CD4-positive, alpha-beta T cell treated with Interleukin-17A for 1 hour (primary cell): ENCODE data around the gene DYNC2H1.
A peak's percentile ranks its signal among the peaks of the same experiment; 100 is the strongest.

ENCODE experiments used
- DNase-seq: peaks from one replicate; pipeline ENCODE4 v3.0.0-alpha.2; 2020

The DYNC2H1 gene, protein sequence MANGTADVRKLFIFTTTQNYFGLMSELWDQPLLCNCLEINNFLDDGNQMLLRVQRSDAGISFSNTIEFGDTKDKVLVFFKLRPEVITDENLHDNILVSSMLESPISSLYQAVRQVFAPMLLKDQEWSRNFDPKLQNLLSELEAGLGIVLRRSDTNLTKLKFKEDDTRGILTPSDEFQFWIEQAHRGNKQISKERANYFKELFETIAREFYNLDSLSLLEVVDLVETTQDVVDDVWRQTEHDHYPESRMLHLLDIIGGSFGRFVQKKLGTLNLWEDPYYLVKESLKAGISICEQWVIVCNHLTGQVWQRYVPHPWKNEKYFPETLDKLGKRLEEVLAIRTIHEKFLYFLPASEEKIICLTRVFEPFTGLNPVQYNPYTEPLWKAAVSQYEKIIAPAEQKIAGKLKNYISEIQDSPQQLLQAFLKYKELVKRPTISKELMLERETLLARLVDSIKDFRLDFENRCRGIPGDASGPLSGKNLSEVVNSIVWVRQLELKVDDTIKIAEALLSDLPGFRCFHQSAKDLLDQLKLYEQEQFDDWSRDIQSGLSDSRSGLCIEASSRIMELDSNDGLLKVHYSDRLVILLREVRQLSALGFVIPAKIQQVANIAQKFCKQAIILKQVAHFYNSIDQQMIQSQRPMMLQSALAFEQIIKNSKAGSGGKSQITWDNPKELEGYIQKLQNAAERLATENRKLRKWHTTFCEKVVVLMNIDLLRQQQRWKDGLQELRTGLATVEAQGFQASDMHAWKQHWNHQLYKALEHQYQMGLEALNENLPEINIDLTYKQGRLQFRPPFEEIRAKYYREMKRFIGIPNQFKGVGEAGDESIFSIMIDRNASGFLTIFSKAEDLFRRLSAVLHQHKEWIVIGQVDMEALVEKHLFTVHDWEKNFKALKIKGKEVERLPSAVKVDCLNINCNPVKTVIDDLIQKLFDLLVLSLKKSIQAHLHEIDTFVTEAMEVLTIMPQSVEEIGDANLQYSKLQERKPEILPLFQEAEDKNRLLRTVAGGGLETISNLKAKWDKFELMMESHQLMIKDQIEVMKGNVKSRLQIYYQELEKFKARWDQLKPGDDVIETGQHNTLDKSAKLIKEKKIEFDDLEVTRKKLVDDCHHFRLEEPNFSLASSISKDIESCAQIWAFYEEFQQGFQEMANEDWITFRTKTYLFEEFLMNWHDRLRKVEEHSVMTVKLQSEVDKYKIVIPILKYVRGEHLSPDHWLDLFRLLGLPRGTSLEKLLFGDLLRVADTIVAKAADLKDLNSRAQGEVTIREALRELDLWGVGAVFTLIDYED (N-terminal part only)

DNA sequence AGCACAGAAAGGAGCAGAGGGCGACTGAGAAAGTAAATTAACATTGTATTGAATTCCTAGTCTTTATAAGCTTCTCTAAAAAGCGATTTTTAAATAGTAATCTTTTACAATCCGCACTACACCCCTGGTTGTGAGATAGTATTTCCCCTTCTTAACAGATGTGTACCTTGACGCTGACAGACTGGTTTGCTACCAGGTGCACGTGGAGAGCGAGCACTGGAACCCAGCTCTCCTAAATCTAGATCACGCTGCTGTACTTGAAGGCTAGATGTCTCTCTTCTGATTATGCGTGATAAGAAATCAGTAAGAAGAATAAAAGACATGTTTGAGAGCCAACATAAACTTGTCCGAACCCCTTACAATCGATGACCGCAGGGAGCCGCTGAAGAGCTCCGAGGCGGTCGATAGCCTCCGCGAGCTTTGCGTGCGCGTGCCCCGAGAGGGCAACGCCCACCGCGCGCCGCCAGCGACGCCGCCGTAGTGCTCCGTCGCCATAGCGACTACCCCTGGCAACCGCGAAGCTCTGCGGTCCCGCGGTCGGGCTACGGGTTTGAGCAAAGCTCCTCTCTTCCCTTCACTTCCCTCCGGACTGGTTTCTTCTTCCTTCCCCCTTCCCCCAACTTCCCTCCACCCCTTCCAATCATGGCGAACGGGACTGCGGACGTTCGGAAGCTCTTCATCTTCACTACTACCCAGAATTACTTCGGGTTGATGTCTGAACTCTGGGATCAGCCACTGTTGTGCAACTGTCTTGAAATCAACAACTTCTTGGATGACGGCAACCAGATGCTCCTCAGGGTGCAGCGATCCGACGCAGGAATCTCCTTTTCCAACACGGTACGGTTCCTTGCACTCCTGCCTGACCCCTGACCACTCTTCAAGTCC lies at the start of gene DYNC2H1:
Gene DYNC2H1 (plus strand): TSS at position 494 of the 885 bp plus-strand sequence. CDS start 149 bp downstream, at position 643.
- peak; percentile 88 for DNase-seq

DNA sequence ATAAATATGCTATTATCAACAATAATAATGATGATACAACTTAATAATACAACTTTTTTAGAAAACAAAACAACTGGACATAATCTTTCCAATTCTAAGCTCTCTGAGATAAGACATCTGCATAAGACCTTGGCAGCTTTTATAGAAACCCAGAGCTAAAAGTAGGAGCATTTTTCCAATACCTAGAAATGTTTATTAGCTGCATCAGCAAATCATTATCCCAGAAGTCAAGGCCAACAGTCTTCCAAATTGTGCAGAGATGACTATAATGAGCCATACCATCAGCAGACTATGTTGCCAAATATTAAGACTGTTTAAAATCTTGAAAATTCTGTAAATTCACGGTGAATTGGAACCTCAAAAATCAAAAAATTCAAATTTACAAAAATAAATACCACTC lies 47.6 kb upstream of the DYNC2H1 start:
- DNase-seq = no peak

DNA sequence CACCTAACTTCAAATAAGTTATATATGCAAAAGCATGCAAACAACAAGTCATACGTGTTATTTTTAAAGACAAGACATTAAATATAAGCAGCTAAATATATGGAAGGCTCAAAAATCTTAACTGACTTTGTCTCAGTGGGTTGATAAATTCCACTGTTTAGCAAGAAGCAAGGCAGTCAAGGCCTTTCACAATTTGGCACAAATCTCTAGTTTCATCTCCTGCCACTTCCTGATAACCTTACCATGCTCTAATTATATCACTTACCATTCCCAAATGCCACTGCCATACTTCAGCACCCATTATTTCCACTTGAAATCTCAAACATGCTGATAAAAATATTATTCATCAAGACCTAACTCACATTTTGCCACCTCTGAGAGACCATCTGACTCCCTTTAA lies 42.1 kb upstream of the DYNC2H1 start:
- no peak for DNase-seq

DNA sequence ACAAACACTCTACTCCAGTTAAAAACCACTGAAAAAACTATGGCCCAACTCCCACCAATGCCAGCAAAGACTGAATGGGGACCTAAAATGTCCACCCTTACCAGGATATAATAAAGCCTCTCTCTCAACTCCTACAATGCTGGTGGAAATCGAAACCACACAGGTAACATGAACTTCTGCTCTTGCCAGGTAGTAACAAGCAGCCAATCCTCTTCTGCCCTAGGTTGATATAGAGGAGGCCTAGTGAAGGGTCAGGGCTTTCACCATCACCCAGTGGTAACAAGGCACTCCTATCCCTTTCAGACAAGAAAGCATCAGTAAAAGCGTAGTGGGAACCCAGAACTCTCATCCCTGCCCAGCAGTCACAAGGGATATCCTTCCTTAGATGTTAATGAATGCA lies 39.9 kb upstream of the DYNC2H1 start:
- DNase-seq = peak; percentile 20

DNA sequence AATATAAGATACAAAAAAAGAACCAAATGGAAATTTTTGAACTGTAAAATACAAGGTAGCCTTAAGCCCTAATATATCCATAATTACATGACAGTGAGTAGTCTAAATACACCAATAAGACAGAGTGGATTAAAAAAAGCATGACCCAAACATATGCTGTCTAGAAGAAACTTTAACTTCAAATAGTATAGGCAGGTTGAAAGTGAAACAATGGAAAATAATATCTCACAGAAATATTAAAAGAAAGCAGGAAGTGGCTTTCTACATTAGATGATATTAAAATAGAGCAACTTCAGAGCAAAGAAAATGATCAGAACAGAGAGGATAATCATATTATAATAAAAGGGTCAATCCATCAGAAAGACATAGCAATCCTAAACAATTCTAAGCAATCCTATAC lies 39.1 kb upstream of the DYNC2H1 start:
- peak; percentile 35 for DNase-seq

DNA sequence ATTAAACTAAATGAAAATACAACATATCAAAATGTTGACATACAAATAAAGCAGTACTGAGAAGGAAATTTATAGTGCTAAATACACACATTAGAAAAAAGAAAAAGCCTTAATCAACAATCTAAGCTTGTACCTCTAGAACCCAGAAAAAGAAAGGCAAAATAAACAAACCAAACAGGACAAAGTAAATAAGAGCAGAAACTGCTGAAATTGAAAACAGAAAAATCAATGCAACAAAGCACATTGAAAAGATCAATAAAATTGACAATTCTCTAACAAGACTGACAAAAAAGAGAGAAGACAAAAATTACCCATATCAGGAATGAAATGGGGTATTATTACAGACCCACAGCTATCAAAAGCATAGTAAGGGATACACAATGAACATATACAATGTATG lies 38.2 kb upstream of the DYNC2H1 start:
- DNase-seq = no peak

DNA sequence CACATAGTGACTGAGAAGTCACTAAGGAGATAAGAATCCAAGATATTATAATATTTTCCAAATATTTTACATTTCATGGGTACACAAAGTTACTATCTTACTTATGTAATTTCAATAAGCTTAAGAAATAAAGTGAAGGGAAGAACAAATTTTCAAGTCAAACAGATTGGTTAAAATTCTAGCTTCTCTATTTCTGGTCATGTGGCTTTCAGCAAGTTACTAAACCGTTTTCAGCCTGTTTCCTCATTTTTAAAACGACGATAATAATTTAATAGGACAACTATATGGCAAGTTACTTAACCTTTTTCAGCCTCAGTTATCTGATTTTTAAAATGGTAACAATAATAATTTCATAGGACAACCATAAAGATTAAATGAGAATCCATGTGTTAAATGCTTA lies 32.9 kb upstream of the DYNC2H1 start:
- DNase-seq = no peak

DNA sequence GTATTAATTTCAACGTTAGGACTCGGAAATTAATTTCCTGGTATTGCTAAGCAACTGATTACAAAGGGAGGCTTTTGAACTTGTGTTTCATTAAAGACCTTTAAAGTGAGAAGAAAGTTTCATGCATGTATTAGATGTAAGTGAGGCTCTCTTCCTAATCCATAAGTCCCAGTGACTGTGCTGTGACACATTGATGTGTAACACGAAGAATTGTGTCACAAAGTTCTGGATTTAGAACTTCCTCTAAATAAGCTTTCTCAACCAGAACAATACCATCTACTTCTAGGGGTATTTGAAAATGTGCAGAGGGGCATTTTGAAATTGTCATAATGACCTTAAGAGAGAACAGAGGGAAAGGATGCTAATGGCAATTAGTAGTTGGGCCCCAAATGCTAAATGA lies 31.7 kb upstream of the DYNC2H1 start:
- no peak for DNase-seq

DNA sequence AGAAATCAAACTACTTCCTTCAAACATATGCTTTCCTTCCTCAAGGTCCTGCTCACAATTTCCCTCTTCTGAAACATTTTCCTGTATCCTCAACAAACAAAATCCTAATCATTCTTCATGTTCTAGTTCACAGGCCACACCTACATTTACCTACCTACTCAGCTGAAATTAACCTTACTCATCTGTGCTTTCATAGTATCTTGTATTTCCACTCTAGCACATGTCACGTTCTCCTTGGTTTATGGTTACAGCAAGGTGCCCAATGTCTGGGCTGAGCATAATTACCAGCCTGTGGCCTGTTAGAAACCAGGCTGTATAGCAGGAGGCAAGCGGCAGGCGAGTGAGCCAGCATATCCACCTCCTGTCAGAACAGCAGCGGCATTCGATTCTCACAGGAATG lies 30.5 kb upstream of the DYNC2H1 start:
- DNase-seq = no peak

DNA sequence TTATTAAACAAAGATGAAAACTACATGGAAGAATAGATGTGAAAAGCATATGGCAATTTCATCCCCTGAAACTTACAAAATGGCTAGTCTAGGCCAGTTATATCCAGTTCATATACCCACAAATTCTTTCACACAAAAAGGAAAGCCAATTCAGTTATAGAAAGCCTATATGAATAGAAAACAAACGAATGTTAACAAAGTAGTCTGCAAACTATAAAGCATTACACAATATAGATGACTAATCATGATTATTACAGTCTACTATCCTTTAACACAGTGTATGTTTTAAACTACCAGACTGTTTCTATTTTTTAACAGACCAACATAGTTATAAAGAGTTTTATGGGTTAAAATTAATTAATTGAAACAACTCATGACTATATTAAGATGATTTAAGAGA lies 29.4 kb upstream of the DYNC2H1 start:
- no peak for DNase-seq

DNA sequence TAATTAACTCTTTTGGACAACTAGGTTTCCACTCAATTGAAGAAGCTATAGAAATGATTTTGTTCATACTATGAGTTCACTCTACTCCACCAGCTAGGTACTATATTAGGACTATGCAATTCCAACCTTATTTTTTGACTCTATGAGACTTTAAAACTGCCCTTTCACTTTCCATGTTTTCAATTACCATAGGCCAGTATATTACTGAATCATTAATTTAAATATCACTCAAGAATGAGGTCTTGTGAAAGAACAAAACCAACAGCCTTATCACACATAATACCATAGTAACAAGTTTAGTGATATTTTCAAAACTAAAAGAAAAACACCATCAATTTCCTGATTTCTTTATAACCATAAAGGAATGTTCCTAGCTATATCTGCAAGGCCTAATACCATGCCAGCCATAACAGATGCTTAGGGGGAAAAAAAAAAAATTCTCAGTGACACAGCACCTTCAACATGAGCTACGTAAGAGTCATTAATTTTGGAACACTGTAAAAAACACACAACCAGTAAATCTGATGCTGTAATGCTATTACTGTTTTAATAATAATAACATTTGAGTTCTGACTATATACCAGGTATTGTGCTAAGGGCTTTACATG lies 23.4 kb upstream of the DYNC2H1 start:
- no peak for DNase-seq

DNA sequence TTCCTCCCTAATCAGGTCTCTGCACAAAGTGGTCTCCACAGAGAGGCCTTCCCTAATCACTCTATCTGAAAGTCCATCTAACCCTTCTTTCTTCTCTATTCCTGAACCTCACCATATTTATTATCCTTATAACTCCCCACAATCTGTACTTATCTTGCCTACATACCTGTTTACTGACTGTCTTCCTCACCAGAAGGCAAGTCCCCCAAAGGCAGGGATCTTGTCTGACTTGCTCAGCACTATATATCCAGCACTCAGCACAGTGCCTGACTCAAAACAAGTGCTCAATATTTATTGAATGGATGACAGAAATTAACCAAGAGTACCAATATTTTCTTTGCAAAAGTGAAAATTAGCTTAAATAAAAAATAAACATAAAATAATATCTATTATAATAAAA lies 22.8 kb upstream of the DYNC2H1 start:
- no peak for DNase-seq

DNA sequence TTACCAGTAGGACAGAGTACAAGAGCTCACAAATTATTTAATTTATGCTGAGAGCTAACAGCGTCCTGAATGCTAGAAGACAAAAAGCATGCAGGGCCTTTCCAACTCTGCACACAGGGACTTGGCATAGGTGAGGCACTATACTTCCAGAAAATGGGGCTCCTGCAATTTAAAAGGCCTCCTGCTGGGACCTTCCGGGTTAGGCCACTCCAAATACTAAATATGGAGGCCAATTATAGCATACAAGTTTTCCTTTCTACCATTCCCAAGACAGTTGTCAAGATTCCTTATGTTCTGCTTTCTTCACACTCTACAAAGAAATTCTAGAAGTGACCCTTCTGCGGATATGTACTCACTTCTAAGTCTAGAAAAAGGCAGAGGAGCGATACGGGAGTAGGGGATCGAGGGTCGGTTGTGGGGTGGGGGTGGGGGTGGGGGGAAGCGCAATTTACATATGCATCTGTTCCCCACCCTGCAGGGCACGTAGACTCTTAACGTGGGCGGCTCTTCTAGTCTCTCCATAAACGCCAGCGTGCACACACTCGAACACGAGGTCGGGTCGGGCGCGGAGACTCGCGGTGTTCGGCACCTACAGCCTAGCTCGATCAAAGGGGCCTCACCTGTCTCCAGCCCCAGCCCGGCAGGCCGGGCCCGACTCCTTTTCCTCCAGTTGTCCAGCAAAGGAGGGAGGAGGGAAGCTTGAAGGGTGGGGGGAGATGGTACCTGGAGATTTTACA lies 18.0 kb upstream of the DYNC2H1 start:
- peak; percentile 42 for DNase-seq

DNA sequence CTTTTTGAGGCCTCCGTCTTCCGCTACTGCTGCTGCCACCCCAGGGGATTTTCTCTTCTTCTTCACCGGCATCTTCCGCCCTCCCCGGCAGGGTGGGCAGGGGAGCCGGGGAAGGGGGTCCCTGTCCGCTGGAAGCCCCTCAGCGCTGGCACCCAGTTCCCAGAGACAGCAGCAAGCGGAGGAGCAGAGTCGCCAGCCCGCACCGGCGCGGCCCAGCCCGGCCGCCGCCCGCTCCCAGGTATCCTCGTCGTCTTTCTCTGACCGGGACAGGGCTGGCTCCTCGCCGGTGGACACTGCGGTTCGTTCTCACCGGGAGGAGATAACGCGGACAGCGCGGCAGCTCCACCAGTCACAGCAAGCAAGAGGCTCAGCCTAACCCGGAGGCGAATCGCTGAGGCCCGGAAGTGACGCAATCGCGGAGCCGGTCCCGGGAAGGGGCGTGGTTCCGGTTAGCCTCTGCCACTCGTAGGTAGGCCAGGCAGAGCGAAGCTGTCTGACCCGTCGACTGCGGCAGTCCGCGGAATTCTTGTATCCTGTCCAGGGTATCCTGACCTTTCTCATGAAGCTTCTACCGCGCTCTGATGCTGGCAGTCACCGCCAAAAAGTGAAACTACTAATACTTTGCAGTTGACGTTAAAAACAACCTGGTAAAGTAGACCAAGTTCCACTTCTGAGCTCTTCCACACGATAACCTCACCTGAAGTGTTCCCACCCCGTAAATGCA lies 17.3 kb upstream of the DYNC2H1 start, which contains the start of gene DCUN1D5:
Gene DCUN1D5 (minus strand): TSS at position 360 of the 724 bp plus-strand sequence. CDS start 288 bp downstream, at position 72.
- DNase-seq = peak; percentile 95

DNA sequence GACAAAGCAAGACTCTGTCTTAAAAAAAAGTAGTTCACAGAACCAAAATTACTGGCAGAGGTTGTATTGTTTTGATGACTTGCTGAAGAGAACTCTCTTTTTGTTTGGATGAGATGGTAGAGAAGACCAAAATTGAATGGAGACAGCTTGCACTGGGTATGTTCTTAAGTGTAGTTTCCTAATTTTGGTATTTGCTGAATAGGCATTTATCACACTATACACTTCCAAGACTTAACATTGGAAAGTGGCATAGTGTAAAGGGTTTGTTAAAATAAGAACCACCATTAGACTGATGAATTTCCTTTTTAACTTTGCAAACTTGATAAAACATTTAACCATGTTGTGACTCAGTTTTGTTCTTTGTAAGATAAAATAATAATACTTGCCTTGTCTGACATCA lies 11.9 kb upstream of the DYNC2H1 start:
- DNase-seq = no peak

DNA sequence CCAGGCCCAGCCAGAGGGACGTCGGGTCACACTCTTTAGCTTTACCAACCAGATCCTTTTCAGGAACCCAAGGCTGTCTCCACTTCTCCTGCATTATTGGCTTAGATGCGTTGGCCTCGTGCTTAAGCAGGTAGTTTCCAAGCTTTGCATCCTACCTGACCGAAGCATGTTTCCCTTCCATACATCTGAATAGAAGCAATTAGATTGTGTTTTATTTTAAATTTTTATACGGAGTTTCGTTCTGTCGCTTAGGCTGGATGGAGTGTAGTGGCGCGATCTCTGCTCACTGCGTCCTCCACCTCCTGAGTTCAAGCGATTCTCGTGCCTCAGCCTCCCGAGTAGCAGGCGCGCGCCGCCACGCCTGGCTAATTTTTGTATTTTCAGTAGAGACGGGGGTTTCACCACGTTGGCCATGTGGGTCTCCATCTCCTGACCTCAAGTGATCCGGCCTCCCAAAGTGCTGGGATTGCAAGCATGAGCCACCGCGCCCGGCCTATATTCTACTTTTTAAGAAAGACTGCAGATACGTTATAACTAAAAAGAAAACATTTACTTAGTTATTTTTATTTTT lies 677 bp downstream of the DYNC2H1 start:
- DNase-seq = no peak

DNA sequence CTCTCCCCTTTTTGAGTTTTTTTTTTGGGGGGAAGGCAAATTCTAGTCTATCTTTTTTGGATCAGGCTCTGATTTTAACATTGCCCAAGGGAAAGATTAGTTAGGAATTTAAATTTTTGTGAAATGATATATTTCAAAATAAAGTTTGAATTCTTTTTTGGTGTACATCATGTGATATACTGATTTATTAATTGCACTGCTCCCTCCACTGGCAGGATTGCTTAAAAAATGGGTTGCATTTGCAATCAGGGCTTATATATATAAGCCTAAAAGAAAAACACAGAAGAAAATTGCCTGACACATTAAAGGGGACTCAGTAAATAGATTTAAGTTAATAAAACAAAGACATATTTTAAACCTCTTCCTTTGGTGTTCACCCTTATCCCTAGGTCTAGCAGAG lies 1.2 kb downstream of the DYNC2H1 start:
- DNase-seq = peak; percentile 18

DNA sequence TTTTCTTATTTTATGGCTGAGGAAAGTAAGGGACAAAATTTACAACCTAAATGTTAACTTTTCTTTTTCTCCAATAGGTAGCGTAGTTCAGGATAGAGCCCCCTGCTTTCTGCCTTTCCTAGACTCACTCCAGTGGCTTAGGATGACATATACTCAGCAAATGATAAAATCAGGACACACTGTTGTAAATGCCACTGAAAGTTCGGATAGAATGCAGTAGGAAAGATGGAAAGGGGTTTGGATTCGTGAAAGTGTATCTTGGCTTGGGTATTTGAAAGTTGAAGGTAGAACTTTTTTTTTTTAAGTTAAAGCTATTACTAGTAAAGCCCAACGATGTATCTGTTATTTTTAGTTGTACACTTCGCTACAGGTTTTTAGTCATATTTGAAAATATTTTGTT lies 2.2 kb downstream of the DYNC2H1 start:
- DNase-seq = no peak

DNA sequence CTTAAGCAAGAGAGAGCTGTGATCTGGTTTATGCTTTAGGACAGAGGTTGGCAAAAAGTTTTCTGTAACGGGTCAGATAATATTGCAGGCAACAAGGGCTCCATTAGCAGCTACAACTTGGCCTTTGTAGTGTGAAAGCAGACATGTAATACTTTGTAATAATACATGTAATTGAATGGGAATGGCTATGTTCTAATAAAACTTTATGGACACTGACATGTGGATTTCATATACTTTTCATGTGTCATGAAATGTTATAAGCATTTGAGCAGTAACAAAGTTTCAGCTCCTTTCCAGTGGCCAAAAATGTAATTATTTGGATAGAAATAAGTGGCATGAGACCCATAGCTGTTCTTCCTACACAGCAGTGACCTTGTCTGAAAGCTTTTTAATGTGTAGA lies 3.1 kb downstream of the DYNC2H1 start:
- no peak for DNase-seq

DNA sequence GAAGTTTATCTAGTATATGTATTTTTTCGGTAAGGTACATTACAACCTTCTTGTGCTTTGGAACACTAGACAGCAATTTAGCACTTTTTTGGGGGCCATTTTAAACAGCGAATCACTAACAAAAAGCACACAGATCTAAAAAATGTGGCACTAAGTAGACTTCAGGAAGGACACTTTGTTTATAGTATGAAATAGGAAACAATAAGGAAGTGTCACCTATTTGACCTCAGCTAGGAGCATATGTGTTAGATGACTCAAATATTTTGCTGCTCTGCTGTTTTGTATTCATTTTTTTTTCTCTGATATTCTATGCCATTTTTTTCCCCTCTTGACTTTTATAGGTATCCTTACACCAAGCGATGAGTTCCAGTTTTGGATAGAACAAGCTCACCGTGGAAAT lies 5.6 kb downstream of the DYNC2H1 start:
- no peak for DNase-seq
